GM19324 (cell line): Measurements from ENCODE around the gene WDR37.
"Not testable (repeated sequence)": the region's sequence is repeated elsewhere in the genome, so short reads cannot be mapped to it uniquely, and the experiment has no call there.

Experiments used
- ATAC-seq: cut with Tn5 transposase; IDR thresholded peaks from one replicate; pipeline ENCODE4 v1.9.1; 2021; ENCODE audit warnings: mild to moderate bottlenecking, moderate library complexity; ENCODE audit not compliant: unreplicated experiment, low FRiP score

WDR37 gene

DNA sequence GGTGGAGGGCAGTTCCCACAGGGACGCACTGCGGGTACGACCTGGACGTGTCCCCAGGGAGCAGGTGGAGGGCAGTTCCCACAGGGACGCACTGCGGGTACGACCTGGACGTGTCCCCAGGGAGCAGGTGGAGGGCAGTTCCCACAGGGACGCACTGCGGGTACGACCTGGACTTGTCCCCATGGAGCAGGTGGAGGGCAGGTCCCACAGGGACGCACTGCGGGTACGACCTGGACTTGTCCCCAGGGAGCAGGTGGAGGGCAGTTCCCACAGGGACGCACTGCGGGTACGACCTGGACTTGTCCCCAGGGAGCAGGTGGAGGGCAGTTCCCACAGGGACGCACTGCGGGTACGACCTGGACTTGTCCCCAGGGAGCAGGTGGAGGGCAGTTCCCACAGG lies 17.4 kb upstream of the WDR37 start:
- ATAC-seq: not testable (repeated sequence)

DNA sequence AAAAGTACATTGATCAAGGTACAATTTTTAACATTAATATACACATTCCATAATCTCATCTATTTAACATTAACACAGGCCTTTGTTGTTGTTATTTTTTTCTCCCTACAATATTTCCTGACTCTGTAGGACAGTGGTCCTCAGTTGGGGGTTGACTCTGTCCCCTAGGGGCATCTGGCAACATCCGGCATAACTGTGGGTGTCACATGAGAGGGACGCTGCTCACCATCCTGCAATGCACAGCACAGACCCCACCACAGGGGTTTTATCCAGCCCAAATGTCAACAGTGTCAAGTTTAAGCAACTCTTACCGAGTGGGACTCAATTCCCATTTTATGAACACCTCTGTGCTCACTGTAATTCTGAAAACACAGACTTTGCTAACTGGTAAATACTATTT lies 16.1 kb upstream of the WDR37 start:
- ATAC-seq: no peak

DNA sequence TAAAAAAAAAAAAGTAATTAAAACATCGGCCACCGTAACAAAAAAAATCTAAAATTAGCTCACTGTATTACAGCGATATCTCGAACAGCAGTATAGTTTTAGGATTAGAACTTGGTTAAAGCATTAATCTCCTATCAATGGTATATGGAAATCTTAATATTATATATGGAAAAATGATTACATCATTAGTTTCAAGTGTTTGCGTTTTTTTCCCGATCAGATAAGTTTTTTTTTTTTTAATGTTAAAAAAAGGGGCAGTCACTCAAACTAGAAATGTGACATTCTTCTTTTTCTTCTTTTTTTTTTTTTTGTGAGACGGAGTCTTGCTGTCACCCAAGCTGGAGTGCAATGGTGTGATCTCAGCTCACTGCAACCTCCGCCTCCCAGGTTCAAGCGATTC lies 14.7 kb upstream of the WDR37 start:
- ATAC-seq: no peak

DNA sequence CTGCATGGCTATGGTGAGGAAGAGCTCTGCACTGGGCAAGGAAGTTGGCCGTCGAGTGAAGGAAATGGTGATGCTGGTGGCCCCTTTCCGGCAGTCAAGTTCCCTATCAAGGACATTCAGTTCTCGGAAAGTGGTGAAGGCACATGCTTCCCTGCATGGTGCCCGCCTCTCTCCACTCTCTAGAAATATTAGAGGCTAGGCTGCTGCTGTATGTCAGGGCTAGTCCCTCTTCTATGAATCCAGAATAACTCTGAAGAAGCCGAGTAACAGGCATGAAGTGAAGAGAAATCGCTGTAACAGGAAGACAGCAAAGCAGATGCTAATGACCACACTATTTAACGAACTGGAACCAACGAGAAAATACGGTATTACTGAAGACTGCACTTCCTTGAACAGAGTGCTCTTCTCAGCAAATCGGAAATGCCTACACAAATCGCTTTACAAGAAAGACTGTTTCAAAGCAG lies 12.6 kb upstream of the WDR37 start:
- ATAC-seq: peak; percentile 39

DNA sequence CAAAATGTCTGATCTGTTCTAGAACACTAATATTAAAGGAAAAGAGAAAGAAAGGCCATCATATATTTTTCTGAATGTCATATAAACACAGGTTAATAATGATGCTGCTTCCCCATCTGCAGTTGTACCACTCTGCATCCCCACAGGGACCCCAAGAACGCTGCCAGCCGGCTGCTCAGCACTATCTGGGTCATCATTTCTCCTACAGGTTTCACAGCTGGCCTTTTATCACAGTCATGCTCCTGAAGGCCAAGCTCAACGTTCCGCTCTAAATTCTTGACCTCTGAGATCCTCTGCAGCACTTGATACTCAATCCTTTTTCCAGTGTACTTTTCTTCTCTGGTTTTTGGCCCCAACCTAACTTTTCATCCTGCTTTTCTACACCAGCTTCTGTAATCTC lies 12.0 kb upstream of the WDR37 start:
- ATAC-seq: no peak

DNA sequence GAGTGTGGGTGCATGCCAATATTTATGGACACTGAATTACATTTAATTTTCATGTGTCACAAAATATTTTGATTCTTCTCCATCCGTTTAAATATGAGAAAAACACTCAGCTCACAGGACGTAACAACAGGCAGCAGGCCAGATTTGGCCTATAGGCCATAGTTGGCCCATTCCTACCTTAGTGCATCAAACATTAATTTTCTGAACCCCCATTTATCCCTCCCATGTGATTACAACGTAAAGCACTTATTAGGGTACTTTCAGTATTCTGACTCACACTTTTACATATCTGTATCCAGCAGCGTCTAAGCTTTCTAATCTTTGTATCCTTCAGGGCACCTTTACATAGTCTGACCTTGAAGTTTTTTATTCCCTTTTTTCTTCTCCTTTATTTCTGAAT lies 11.2 kb upstream of the WDR37 start:
- no peak for ATAC-seq

DNA sequence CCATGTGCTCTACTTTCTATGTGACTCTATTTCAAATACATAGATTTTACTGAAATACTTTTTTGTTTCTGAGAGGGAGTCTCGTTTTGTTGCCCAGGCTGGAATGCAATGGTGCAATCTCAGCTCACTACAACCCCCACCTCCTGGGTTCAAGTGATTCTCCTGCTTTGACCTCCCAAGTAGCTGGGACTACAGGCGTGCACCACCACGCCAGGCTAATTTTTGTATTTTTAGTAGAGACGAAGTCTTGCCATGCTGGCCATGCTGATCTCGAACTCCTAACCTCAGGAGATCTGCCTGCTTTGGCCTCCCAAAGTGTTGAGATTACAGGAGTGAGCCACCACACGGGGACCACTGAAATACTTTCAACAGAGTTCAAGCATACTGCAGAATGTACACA lies 10.8 kb upstream of the WDR37 start:
- no peak for ATAC-seq

DNA sequence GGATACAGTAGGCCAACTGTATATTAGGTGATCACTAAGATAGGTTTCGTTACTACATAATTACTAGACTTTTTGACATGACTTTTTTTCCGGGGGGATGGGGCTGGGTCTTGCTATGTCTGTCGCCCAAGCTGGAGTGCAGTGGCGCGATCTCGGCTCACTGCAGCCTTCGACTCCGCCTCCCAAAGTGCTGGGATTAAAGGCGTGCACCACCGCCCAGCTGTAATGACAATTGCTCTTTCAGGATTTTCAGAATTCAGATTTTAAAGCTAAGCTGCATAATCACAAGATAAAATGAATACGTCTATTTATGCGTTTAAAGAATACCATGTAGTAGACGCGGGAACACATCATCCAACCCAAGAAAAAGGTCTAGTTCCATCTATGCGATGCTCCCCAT lies 8.2 kb upstream of the WDR37 start:
- ATAC-seq: no peak

DNA sequence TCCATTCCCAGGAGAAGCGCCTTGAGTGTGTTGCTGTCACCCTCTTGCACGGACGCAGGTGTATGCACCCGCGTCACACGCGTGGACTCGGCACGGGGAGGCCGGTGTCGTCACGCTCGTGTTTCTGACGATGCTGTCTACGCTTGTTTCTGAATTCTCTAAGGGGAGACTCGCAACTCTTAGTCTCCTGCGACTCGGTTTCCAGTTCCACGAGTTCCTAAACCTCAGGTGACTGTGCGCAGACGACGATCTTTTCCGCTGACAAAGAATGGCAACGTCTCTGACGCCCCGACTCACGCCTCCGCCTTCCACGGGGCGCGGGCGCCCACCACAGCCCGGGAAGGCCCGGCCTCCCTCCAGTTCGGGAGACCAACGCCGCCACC lies 7.8 kb upstream of the WDR37 start:
- no peak for ATAC-seq

DNA sequence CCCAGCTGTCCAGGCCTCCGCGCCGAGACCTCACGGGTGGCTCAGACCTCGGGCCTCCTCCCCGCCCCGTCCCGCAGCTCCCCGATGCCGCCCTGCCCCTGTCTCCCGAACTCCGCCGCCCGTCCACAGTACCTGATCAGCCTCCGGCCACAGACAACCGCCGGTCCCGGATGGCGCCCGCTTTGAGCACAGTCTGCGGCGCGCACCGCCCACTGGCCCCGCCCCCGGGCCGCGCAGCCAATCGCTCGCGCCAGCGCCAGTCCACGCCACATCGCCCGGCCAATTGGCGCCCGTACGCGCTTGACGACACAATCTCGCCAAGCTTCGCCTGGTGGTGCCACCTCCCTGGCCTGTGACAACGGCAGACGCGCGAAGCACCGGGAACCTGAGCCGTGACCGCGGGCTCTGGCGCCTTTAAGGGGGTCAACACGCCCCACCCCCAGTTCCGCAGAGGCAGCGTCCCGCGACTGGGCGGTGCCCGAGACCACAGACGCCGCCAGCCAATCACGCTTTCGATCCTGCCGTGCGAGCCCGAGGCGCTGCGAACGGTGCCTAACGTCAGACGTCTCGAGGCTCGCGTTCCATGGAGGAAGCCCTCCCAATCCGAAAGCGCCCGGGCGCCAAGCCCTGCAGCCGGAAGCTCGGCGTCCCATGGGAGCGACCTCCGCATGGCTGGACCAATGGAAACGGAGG lies 7.3 kb upstream of the WDR37 start, which contains the start of gene IDI1:
IDI1 (minus strand) TSS at position 388 of the 693 bp plus-strand sequence; CDS start at position 272, 116 bp downstream.
- ATAC-seq: peak; percentile 89

DNA sequence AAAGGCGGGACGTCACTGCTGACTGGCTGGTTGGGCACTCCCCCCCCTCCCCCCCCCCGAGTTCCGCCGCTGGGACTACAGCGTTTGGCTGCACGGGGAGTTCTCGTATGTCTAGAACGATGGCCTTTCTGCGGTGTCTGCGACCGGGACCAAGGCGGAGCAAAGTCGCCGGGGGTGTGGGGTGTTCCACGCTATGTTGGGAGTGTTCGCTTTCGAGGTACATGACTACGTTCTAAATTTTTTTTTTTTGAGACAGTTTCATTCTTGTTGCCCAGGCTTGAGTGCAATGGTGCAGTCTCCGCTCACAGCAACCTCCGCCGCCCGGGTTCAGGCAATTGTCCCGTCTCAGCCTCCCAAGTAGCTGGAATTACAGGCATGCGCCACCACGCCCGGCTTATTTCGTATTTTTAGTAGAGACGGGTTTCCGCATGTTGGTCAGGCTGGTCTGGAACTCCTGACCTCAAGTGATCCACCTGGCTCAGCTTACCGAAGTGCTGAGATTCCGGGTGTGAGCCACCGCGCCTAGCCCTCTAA lies 6.7 kb upstream of the WDR37 start:
- no peak for ATAC-seq

DNA sequence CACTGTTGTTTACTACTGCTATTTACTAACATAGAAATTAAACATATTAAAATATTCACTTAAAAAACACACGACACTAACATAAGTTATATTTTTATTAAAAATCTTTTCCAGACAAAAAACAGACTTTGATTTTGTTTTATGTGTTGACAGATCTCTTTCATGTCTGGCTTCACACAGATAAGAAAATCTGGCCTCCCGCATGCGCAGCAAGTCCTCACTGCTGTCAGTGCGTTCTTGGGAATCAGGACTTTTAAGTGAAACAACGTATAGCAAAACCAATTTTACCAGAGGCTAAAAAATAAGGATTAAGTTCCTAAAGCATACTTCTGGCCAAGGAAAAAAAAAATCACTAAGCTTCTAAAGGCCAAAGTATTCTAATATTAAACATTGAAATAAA lies 6.0 kb upstream of the WDR37 start:
- ATAC-seq: no peak

DNA sequence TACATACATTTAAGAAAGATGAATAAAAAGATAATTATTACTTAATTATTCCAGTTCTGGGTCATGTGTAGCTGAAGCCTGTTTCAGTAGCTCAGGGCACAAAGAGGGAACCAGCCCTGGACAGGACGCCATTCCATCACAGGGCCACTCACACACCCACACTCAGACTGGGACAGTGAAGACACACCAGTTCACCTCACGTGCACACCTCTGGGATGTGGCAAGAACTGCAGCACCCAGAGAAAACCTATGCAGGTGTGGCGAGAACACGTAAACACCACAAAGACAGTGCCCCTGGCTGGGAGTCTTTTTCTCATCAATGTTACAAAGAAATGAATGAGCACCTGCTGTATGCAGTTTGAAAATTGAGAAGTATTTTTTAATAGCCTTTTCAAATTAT lies 5.6 kb upstream of the WDR37 start:
- no peak for ATAC-seq

DNA sequence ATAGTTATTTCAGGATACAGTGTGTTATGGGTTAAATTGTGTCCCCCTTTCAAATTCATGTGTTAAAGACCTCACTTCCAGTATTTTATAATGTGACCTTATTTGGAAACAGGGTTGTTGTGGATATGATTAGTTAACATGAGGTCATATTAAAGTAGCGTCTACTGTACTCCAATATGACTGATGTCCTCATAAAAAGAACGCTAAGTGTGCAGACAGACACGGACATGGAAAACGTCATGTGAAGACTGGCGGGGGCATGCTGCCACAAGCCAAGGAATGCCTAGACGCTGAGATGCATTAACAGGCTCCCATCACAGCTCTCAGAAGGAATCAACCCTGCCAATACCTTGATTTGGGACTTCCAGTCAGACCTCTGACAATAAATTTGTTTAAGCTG lies 1.5 kb upstream of the WDR37 start:
- ATAC-seq: no peak

DNA sequence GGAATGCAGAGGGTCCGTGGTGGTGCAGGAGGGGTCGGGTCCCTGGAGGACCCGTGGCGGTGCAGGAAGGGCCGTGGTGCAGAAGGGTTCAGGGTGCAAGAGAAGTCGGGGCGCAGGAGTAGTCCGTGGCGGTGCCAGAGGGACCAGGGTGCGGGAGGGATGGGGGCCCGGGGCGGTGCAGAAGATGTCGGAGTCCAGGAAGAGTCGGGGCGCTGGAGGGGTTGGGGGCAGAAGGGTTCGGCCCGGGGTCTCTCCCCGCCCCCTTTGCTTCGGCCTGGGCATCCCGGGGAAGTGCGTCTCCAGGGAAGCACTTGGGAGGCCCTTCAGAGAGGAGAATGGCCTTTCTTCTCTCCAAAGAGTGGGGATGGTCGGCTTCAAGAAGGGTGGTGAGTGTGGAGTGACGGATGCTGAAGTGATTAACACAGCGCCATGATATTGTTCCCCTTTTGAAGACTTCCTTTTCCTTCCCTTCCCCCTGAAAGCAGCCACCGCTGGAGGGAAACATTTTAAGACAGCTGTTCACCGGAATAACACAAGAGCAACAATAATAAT lies 997 bp downstream of the WDR37 start:
- no peak for ATAC-seq

DNA sequence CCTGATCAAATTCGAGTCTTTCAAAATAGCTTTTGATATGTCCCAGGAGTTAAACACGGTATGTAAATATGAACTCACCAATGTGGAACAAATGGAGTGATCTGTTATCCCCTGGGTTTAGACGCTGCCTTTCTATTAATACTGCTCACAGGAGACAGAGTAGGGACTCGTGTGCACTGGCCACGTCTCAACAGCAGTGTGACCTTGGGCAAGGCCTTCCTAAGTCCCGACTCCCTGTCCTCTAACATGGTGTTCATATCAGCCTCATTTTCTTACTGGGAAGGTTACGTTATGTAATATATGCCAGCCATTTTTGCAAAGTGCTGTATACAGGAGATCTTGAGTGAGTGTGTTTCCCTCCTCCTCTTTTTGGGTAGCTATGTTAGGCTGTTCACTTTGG lies 1.8 kb downstream of the WDR37 start:
- ATAC-seq: no peak

DNA sequence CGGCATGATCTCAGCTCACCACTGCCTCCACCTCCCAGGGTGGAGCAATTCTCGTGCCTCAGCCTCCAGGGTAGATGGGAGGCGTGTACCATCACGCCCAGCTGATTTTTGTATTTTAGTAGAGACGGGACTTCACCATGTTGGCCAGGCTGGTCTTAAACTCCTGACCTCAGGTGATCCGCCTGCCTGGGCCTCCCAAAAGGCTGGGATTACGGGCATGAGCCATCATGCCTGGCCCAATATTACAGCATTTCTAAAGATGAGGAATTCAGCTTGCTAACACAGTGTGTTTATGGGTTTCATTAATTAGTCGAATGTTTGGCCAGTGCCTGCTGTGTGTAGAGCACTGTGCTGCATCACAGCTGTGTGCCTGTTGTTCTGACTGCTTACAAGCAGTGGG lies 3.7 kb downstream of the WDR37 start:
- ATAC-seq: no peak

DNA sequence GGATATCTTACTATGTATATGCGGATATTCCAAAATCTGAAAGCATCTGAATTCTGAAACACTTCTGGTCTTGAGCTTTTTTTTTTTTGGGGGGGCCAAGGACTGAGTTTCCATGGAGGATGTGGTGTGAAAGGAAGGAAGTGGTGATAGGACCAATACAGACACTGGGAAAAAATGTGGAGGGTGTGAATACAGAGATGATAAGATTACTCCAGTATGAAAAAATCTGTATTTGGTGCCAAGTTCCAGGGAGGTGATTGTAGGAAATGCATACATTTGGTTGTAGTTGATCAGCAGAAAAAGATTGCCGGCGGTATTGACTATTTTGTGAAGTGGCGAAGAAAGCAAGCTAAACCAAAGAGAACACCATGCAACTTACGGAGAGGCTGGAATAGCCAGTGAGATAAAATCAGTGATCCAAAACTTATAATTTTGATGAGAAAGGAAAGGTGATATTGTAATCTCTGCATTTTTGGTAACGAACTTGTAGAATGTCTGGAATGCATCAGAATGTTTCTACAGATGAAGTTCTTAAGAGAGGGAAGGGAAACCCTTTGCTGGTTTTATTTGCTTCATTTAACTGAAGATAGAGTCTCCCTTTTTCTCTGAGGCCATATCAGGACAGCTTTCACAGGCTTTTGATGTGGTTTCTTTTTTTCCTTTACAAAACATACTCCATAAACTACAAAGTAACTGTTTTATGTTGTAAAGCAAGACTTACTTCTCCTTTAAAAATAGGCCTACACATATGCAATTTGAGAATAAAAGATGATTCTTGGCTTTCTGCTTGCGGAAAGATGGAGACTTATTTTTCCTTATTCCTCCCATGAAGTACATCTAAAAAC lies 6.0 kb downstream of the WDR37 start:
- ATAC-seq: no peak

DNA sequence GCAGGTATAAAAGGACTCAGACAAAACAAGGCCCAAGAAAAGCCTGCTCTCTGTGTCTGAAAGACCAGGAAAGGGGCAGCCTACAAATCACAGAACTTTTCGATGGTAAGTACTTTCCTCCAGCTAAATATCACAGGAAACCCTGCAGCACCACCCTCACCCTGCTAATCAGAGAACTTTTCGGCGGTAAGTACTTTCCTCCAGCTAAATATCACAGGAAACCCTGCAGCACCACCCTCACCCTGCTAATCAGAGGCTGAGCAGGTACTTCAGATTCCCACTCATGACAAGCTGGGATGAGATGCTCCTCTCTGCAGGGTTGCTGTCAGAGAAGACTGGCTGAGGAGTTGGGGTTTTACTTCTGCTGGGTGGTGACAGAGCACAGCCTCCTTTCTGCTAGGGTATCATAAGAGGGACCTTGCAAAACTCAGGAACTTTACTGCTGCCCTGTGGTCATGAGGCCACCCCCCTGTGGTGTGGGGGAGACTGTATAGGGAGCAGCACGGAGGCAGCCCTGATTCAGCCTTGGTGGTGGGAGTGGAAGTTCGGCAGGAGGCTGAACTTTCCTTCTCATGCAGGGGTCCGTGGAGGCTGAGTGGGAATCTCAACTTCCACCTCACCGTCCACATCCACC lies 7.2 kb downstream of the WDR37 start:
- no peak for ATAC-seq

DNA sequence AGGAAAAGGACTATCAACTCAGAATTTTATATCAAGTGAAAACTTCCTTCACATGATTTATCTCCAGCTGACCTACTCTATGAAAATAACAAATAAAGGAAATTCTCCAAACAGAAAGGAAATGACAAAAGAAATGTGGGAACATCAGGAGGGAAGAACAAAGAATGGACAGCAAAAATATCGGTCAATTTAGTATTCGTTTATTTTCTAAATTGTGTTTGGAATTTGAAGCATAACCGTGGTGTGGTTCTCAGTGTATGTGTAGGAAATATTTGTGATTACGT lies 8.7 kb downstream of the WDR37 start:
- ATAC-seq: no peak

DNA sequence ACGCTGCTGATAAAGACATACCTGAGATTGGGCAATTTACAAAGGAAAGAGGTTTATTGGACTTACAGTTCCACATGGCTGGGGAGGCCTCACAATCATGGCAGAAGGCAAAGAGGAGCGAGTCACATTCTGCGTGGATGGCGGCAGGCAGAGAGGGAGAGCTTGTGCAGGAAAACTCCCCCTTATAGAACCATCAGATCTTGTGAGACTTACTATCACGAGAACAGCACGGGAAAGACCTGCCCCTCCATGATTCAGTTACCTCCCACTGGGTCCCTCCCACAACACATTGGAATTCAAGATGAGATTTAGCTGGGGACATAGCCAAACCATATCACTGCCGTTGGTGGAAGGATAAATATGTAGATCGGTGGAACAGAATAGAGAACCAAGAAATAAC lies 10.5 kb downstream of the WDR37 start:
- ATAC-seq: not testable (repeated sequence)
